Hepatocyte (in vitro differentiated cells): Measurements from ENCODE around the gene SUPT3H. TPM values are rescaled to one million over a fixed set of nuclear protein-coding genes. Genes with fewer than 3 reads are reported as not detected.

Experiments
- DNase-seq: peaks from one replicate; pipeline ENCODE4 v3.0.0-alpha.2; 2016; ENCODE audit warnings: low spot score
- H2AFZ ChIP-seq: fragments of 200-600 bp; sonication (generic); 2 replicates; pipeline ENCODE4 v1.6.0; 2016; ENCODE audit warnings: antibody characterized with exemption, mild to moderate bottlenecking
- H3K27ac ChIP-seq: fragments of 200-600 bp; sonication (generic); 2 replicates; pipeline ENCODE4 v1.5.1; 2016; ENCODE audit warnings: mild to moderate bottlenecking
- H3K27me3 ChIP-seq: fragments of 200-600 bp; sonication (generic); 2 replicates; pipeline ENCODE4 v1.6.1; 2016
- H3K36me3 ChIP-seq: fragments of 200-600 bp; sonication (generic); replicated peaks from 2 replicates; pipeline ENCODE4 v1.5.1; 2016; ENCODE audit warnings: low read depth; ENCODE audit not compliant: insufficient read depth
- H3K4me1 ChIP-seq: fragments of 200-600 bp; sonication (generic); 2 replicates; pipeline ENCODE4 v1.5.1; 2016; ENCODE audit warnings: mild to moderate bottlenecking, moderate library complexity; ENCODE audit not compliant: insufficient read depth
- H3K4me2 ChIP-seq: fragments of 200-600 bp; sonication (generic); 2 replicates; pipeline ENCODE4 v1.6.0; 2016
- H3K4me3 ChIP-seq: fragments of 200-600 bp; sonication (generic); 2 replicates; pipeline ENCODE4 v1.5.1; 2016; ENCODE audit warnings: mild to moderate bottlenecking
- H3K79me2 ChIP-seq: fragments of 200-600 bp; sonication (generic); 2 replicates; pipeline ENCODE4 v1.6.0; 2017; ENCODE audit warnings: mild to moderate bottlenecking
- H3K9me2 ChIP-seq: fragments of 200-600 bp; sonication (generic); replicated peaks from 2 replicates; pipeline ENCODE4 v1.6.0; 2017; ENCODE audit warnings: mild to moderate bottlenecking; ENCODE audit not compliant: insufficient read depth
- H3K9me3 ChIP-seq: fragments of 200-600 bp; sonication (generic); 2 replicates; pipeline ENCODE4 v1.5.1; 2016; ENCODE audit warnings: low read depth, mild to moderate bottlenecking
- H4K20me1 ChIP-seq: fragments of 200-600 bp; sonication (generic); 2 replicates; pipeline ENCODE4 v1.6.0; 2016; ENCODE audit warnings: mild to moderate bottlenecking; ENCODE audit not compliant: insufficient read depth, poor library complexity, severe bottlenecking
- EZH2 ChIP-seq: fragments of 200-600 bp; sonication (generic); IDR thresholded peaks from 2 replicates; pipeline ENCODE4 v1.6.1; 2016; ENCODE audit warnings: antibody characterized with exemption, mild to moderate bottlenecking, borderline replicate concordance
- EZH2phosphoT487 ChIP-seq: fragments of 200-600 bp; sonication (generic); IDR thresholded peaks from one replicate; pipeline ENCODE4 v1.6.1; 2018; ENCODE audit warnings: antibody characterized with exemption, mild to moderate bottlenecking, low read depth, moderate library complexity; ENCODE audit not compliant: unreplicated experiment, severe bottlenecking
- WGBS: methylation state at CpG from one replicate; pipeline ENCODE4 v1.1.6; 2016; ENCODE audit warnings: low lambda C conversion rate; ENCODE audit errors: missing lambda C conversion rate; 5-methylcytosine and 5-hydroxymethylcytosine counted together
- polyA plus RNA-seq: library from polyadenylated mRNA; unstranded; fragments of >200 nt; fragmentation: Nextera tagmentation; extraction: Ambion mirVana; gene quantifications from 2 replicates; pipeline ENCODE4 v1.2.1, GENCODE V29; 2016
- total RNA-seq: library from RNA; depleted of rRNA; stranded (reverse); fragments of >200 nt; gene quantifications from 2 replicates; pipeline ENCODE4 v1.2.3, GENCODE V29; 2014
- TF ChIP-seq, protein P1 (sequence below): fragments of 200-600 bp; sonication (generic); IDR thresholded peaks from 2 replicates; pipeline ENCODE4 v1.5.1; 2016; ENCODE audit warnings: antibody characterized with exemption, mild to moderate bottlenecking; ENCODE audit not compliant: poor library complexity

The SUPT3H gene
- total and polyA plus RNA-seq, 2 experiments from 2014 or later: 6.8 to 7.7 TPM

DNA sequence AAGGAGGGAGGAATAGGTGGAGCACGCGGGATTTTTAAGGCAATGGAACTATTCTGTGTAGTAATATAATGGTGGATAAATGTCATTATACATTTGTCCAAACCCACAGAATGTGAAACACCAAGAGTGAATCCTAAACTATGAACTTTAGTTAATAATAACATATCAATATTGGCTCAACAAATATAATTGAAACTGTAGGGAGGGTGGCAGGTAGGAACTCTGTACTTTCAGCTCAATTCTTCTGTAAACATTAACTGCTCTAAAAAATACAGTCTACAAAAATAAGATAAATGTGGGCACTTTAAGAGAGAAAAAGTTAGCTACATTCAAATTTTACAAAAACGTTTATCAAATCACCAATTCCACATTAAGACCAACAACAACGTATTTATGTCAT, 186.3 kb downstream of the SUPT3H start:
- Histone ChIP-seq H3K4me1 (no peaks in the 10 kb centered on the region), H3K4me2 (peak overlapping the region; percentile 5), H3K27ac (no peak overlapping the region), H3K36me3 (no peaks in the 10 kb centered on the region), H3K4me3 (no peak overlapping the region), H3K79me2 (no peaks in the 10 kb centered on the region), H4K20me1 (no peaks in the 10 kb centered on the region), H3K9me2 (no peaks in the 10 kb centered on the region), H2AFZ (no peak overlapping the region), H3K27me3 (no peaks in the 10 kb centered on the region), H3K9me3 (no peaks in the 10 kb centered on the region)
- no peak for DNase-seq
- no peak for TF ChIP-seq EZH2phosphoT487
- TF ChIP-seq, protein P1, sequence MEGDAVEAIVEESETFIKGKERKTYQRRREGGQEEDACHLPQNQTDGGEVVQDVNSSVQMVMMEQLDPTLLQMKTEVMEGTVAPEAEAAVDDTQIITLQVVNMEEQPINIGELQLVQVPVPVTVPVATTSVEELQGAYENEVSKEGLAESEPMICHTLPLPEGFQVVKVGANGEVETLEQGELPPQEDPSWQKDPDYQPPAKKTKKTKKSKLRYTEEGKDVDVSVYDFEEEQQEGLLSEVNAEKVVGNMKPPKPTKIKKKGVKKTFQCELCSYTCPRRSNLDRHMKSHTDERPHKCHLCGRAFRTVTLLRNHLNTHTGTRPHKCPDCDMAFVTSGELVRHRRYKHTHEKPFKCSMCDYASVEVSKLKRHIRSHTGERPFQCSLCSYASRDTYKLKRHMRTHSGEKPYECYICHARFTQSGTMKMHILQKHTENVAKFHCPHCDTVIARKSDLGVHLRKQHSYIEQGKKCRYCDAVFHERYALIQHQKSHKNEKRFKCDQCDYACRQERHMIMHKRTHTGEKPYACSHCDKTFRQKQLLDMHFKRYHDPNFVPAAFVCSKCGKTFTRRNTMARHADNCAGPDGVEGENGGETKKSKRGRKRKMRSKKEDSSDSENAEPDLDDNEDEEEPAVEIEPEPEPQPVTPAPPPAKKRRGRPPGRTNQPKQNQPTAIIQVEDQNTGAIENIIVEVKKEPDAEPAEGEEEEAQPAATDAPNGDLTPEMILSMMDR: no peak
- TF ChIP-seq EZH2: no peak
- 74% methylated on average over 4 of the region's 4 CpGs for WGBS

DNA sequence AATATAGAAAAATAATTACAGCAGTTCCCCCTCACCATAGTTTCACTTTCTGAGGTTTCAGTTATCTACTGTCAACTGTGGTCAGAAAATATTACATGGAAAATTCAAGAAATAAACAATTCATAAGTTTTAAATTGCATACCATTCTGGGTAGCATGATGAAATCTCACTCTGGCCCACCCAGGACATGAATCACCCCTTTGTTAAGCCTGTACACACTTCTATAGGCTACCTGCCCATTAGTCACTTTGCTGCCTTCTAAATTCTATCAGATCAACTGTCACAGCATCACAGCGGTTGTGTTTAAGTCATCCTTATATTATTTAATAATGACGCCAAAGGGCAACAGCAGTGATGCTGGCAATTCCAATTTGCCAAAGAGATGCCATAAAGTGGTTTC, 189.9 kb downstream of the SUPT3H start:
- no peak overlapping the region for H3K4me2 ChIP-seq
- no peak overlapping the region for H2AFZ ChIP-seq

DNA sequence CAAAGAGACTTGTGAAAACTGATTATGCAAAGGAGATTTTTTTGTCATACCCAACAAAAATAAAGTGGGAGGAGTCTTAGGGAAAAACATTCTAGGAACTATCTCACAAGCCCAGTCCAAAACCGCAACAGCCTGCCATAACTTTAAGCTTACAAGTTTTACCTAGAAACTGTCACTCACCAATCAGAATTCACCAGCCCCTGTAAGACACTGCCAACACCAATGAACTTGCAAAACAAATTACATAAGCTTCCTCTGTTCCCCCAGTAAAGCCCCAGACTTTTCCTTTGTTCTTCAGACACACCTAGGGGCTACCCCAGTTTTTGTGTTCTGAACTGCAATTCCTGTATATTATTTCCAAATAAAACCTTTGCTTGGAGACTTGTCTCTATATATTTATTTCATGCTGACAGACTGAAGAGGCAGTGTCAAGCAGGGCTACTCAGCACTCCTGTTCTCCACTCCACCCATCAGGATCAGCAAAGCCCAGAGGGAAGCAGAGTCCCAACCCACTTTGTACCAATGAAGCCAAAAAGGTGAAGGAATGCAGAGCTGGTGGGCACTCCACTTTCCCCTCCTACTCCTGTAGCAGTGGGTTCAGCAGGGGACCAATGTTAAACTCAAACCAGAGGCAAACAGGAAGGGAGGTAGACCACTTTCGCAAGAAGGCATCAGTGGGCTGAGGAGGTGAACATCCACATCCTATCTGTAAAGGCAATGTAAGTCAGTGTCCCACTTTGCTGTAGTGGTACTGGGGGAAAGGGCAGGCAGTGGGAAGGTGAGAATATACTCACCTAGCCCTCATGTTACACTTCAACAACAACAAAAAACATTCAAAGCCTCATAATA, 192.1 kb downstream of the SUPT3H start:
- Histone ChIP-seq H3K27ac (no peak overlapping the region), H4K20me1 (no peaks in the 10 kb centered on the region), H3K4me1 (no peaks in the 10 kb centered on the region), H3K4me3 (no peak overlapping the region), H3K36me3 (no peaks in the 10 kb centered on the region), H2AFZ (no peak overlapping the region), H3K4me2 (no peak overlapping the region), H3K27me3 (no peaks in the 10 kb centered on the region), H3K9me2 (no peaks in the 10 kb centered on the region), H3K9me3 (no peaks in the 10 kb centered on the region), H3K79me2 (no peaks in the 10 kb centered on the region)
- no peak for TF ChIP-seq EZH2
- TF ChIP-seq, protein P1: no peak
- TF ChIP-seq EZH2phosphoT487: no peak
- WGBS: 98% methylated on average over 2 of the region's 2 CpGs
- no peak for DNase-seq

More for the DNA sequence above, 189.9 kb downstream of the SUPT3H start:
- Histone ChIP-seq H3K79me2 (no peaks in the 10 kb centered on the region), H3K36me3 (no peaks in the 10 kb centered on the region), H3K27ac (no peak overlapping the region), H3K27me3 (no peaks in the 10 kb centered on the region), H3K9me2 (no peaks in the 10 kb centered on the region), H3K4me1 (no peaks in the 10 kb centered on the region), H3K4me3 (no peak overlapping the region), H4K20me1 (no peaks in the 10 kb centered on the region), H3K9me3 (no peaks in the 10 kb centered on the region)
- WGBS: 96% methylated on average over 2 of the region's 2 CpGs
- TF ChIP-seq, protein P1: no peak
- no peak for TF ChIP-seq EZH2phosphoT487
- no peak for TF ChIP-seq EZH2
- DNase-seq: no peak
